Rectal smooth muscle tissue (tissue), 1 donor: Measurements from ENCODE around the gene IL6R.

Experiments used
- H3K27ac ChIP-seq: one replicate; pipeline ENCODE4 v1.7.0; 2013; ENCODE audit warnings: low read depth, low read length, inconsistent platforms
- H3K27me3 ChIP-seq: one replicate; pipeline ENCODE4 v1.7.0; 2013; ENCODE audit warnings: low read length; ENCODE audit not compliant: control insufficient read depth, insufficient read depth
- H3K36me3 ChIP-seq: one replicate; pipeline ENCODE4 v1.7.0; 2013; ENCODE audit warnings: low read length; ENCODE audit not compliant: control insufficient read depth, insufficient read depth
- H3K4me1 ChIP-seq: one replicate; pipeline ENCODE4 v1.7.0; 2013; ENCODE audit warnings: low read length; ENCODE audit not compliant: control insufficient read depth, insufficient read depth
- H3K4me3 ChIP-seq: one replicate; pipeline ENCODE4 v1.7.0; 2013; ENCODE audit warnings: low read length
- H3K9ac ChIP-seq: one replicate; pipeline ENCODE4 v1.7.0; 2013; ENCODE audit warnings: low read length

IL6R gene

GRCh38 chr1:154502066-154502743 lies 97.1 kb downstream of the IL6R start, which contains the start of the genes SHE and TDRD10:
Gene SHE, minus strand, starts transcription at chr1:154502412. Its CDS starts 386 bp downstream, at chr1:154502026.
Gene TDRD10, plus strand, starts transcription at chr1:154502219. Its CDS starts 4,685 bp downstream, at chr1:154506904.
- Histone ChIP-seq H3K4me1 (no peaks in the 10 kb centered on the region), H3K4me3 (peak within 1 kb of the TSS; percentile 40), H3K9ac (no peak within 1 kb of the TSS), H3K36me3 (no peaks in the 10 kb centered on the region), H3K27ac (no peak within 1 kb of the TSS), H3K27me3 (peaks cover 7% of the 10 kb centered on the region)

GRCh38 chr1:154502744-154503115 lies 97.6 kb downstream of the IL6R start:
- Histone ChIP-seq H3K4me1 (no peaks in the 10 kb centered on the region), H3K36me3 (no peaks in the 10 kb centered on the region), H3K27me3 (peaks cover 7% of the 10 kb centered on the region), H3K4me3 (no peak overlapping the region), H3K9ac (no peak overlapping the region), H3K27ac (no peak overlapping the region)

GRCh38 chr1:154503898-154504297 lies 98.8 kb downstream of the IL6R start:
- H3K27me3 ChIP-seq: peaks cover 7% of the 10 kb centered on the region
- H3K36me3 ChIP-seq: no peaks in the 10 kb centered on the region
- H3K4me3 ChIP-seq: no peak overlapping the region
- no peak overlapping the region for H3K9ac ChIP-seq
- no peak overlapping the region for H3K27ac ChIP-seq
- H3K4me1 ChIP-seq: no peaks in the 10 kb centered on the region

DNA sequence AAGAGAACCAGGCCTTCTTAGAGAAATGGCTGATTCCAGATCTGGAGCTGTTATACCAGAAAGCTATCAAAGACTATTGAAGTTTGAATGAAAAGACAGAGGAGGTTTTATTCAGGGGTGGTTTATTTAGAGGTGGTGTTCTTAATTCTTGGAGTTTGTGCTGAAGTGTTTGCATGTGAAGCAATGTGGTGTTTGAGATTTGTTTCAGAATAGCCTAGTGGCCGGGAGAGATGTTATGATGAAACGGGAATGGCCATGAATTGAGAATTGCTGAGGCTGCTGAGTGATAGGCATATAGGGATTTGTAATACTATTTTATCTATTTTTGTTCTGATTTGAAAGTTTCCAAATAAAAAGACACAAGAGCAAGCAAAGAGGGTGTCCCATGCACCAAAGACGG lies 107.6 kb downstream of the IL6R start:
- H3K27ac ChIP-seq: no peak overlapping the region

DNA sequence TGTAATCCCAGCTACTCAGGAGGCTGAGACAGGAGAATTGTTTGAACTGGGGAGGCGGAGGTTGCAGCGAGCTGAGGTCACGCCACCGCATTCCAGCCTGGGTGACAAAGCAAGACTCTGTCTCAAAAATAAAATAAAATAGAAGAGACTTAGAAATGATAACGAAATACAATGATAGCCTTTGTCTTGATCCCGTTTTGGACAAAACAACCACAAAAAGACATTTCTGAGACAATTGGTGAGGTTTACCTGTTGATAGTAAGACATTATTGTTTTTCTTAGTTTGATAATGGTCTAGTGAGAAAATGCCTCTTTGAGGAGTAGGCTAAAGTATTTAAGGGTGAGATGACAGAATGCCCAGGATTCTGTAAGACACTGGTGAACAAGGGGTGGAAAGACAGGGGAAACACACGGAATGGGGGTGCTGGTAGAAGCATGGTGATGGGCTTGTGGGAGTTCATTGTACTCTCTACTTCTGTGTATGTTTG lies 109.0 kb downstream of the IL6R start:
- H3K27ac ChIP-seq: no peak overlapping the region
- no peaks in the 10 kb centered on the region for H3K36me3 ChIP-seq
- no peaks in the 10 kb centered on the region for H3K27me3 ChIP-seq
- no peak overlapping the region for H3K9ac ChIP-seq
- no peak overlapping the region for H3K4me3 ChIP-seq
- H3K4me1 ChIP-seq: no peaks in the 10 kb centered on the region

More for the DNA sequence above, 107.6 kb downstream of the IL6R start:
- no peaks in the 10 kb centered on the region for H3K4me1 ChIP-seq
- H3K9ac ChIP-seq: no peak overlapping the region
- no peaks in the 10 kb centered on the region for H3K36me3 ChIP-seq
- no peaks in the 10 kb centered on the region for H3K27me3 ChIP-seq
- no peak overlapping the region for H3K4me3 ChIP-seq

DNA sequence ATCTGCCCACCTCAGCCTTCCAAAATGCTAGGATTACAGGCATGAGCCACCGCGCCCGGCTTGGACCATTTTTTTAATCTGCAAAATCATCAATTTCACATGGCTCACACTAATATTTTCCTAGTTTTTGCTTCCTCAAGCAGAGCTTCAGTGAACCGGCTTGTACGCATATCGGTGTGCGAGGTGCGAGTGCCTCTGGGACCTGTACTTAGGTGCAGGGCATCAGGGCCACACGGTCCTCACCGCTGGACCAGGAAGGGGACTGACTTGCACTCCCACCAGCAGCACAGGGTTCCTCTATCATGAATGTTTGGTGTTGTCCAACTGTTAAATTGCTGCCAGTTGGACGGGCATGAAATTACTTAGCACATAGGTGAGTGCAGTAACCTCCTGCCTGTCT lies 112.5 kb downstream of the IL6R start:
- H3K4me1 ChIP-seq: no peaks in the 10 kb centered on the region
- no peaks in the 10 kb centered on the region for H3K27me3 ChIP-seq
- H3K9ac ChIP-seq: no peak overlapping the region
- no peak overlapping the region for H3K4me3 ChIP-seq
- no peaks in the 10 kb centered on the region for H3K36me3 ChIP-seq
- no peak overlapping the region for H3K27ac ChIP-seq
